Measurements from ENCODE around the gene LCA5. TPM values are rescaled to one million over a fixed set of nuclear protein-coding genes. Genes with fewer than 3 reads are reported as not detected.

Gene LCA5
- total RNA-seq, 1 experiment from 2014 or later = 7.0 TPM

DNA sequence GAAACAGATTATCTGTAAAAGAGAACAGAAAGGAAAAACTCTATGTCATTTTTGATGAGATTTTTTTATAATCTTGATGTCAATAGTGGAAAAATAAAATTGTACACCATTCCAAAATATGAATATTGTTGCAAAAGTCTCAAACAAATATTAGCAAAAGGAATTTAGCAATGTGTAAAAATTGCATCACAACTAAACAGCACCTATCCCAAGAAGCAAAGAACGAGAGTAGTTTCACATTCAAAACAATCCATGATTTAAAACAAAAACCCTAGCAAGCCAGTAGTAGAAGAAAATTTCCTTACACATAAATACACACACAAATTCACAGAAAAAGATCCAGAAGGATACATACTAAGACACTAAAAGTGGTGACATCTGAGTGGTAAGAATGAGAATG is 38.4 kb downstream of the LCA5 start:
- no peak overlapping the region for H3K4me3 ChIP-seq (ENCODE audit: low read depth in 2 of 2, low read length in 2 of 2)
- no peaks in the 10 kb centered on the region for H3K27me3 ChIP-seq (ENCODE audit: control insufficient read depth, insufficient read depth, low read length)
- H3K9me3 ChIP-seq (ENCODE audit: control insufficient read depth, insufficient read depth, low read depth, low read length) = no peaks in the 10 kb centered on the region
- intact Hi-C loops (cut with micrococcal nuclease; ENCODE audit: unreplicated experiment) = no loop called here
- DNase-seq (ENCODE audit: low read depth, low spot score) (no peak), ATAC-seq (no peak)
- H3K4me1 ChIP-seq (ENCODE audit: control insufficient read depth, insufficient read depth, low read length) = no peaks in the 10 kb centered on the region
- TF ChIP-seq TCF7L2 (IDR thresholded peaks at IDR 0.05; ENCODE audit: low read depth, low read length) = no peak
- in situ Hi-C loops (cut with HindIII; ENCODE audit: low pct_unique_long_range_greater_than_20kb, low sequenced_read_pairs) = no loop called here
- POLR2A ChIA-PET = no interaction called here
- BruUV-seq (replicated peaks) = no TSS peak
- CTCF ChIA-PET = no interaction called here
- no peaks in the 10 kb centered on the region for H3K36me3 ChIP-seq (ENCODE audit: control insufficient read depth, insufficient read depth, low read length)
- no peak overlapping the region for H3K27ac ChIP-seq (ENCODE audit: low read length)

DNA sequence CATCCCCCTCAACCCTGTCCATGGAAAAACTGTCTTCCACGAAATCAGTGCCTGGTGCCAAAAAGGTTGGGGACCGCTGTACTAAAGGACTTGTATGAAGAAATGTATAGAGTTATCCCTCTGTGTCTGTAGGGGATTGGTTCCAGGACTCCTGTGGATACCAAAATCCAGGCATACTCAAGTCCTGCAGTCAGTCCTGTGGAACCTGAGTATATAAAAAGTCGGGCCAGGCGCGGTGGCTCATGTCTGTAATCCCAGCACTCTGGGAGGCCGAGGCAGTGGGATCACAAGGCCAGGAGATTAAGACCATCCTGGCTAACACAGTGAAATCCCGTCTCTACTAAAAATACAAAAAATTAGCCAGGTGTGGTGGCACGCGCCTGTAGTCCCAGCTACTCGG is 42.0 kb downstream of the LCA5 start:
- no peak overlapping the region for H3K27ac ChIP-seq (ENCODE audit: low read length)
- no peaks in the 10 kb centered on the region for H3K4me1 ChIP-seq (ENCODE audit: control insufficient read depth, insufficient read depth, low read length)
- H3K4me3 ChIP-seq (ENCODE audit: low read depth in 2 of 2, low read length in 2 of 2) = no peak overlapping the region
- no peak for ATAC-seq
- H3K27me3 ChIP-seq (ENCODE audit: control insufficient read depth, insufficient read depth, low read length) = no peaks in the 10 kb centered on the region
- no peaks in the 10 kb centered on the region for H3K9me3 ChIP-seq (ENCODE audit: control insufficient read depth, insufficient read depth, low read depth, low read length)
- BruUV-seq (replicated peaks) = no TSS peak
- intact Hi-C loops (cut with micrococcal nuclease; ENCODE audit: unreplicated experiment) (no loop called here), in situ Hi-C loops (cut with HindIII; ENCODE audit: low pct_unique_long_range_greater_than_20kb, low sequenced_read_pairs) (no loop called here)
- no peak for DNase-seq (ENCODE audit: low read depth, low spot score)
- TF ChIP-seq, protein P1, sequence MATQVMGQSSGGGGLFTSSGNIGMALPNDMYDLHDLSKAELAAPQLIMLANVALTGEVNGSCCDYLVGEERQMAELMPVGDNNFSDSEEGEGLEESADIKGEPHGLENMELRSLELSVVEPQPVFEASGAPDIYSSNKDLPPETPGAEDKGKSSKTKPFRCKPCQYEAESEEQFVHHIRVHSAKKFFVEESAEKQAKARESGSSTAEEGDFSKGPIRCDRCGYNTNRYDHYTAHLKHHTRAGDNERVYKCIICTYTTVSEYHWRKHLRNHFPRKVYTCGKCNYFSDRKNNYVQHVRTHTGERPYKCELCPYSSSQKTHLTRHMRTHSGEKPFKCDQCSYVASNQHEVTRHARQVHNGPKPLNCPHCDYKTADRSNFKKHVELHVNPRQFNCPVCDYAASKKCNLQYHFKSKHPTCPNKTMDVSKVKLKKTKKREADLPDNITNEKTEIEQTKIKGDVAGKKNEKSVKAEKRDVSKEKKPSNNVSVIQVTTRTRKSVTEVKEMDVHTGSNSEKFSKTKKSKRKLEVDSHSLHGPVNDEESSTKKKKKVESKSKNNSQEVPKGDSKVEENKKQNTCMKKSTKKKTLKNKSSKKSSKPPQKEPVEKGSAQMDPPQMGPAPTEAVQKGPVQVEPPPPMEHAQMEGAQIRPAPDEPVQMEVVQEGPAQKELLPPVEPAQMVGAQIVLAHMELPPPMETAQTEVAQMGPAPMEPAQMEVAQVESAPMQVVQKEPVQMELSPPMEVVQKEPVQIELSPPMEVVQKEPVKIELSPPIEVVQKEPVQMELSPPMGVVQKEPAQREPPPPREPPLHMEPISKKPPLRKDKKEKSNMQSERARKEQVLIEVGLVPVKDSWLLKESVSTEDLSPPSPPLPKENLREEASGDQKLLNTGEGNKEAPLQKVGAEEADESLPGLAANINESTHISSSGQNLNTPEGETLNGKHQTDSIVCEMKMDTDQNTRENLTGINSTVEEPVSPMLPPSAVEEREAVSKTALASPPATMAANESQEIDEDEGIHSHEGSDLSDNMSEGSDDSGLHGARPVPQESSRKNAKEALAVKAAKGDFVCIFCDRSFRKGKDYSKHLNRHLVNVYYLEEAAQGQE (IDR thresholded peaks at IDR 0.05; ENCODE audit: insufficient read depth in 1 of 2, low read depth in 2 of 2, low read length in 1 of 2) = no peak
- TF ChIP-seq POLR2AphosphoS5 (IDR thresholded peaks at IDR 0.05; ENCODE audit: low read depth, low read length) (no peak), TCF7L2 (IDR thresholded peaks at IDR 0.05; ENCODE audit: low read depth, low read length) (no peak), SIN3A (IDR thresholded peaks at IDR 0.05; ENCODE audit: borderline replicate concordance, insufficient read depth, low read depth, low read length) (no peak)
- TF ChIP-seq, protein P2, sequence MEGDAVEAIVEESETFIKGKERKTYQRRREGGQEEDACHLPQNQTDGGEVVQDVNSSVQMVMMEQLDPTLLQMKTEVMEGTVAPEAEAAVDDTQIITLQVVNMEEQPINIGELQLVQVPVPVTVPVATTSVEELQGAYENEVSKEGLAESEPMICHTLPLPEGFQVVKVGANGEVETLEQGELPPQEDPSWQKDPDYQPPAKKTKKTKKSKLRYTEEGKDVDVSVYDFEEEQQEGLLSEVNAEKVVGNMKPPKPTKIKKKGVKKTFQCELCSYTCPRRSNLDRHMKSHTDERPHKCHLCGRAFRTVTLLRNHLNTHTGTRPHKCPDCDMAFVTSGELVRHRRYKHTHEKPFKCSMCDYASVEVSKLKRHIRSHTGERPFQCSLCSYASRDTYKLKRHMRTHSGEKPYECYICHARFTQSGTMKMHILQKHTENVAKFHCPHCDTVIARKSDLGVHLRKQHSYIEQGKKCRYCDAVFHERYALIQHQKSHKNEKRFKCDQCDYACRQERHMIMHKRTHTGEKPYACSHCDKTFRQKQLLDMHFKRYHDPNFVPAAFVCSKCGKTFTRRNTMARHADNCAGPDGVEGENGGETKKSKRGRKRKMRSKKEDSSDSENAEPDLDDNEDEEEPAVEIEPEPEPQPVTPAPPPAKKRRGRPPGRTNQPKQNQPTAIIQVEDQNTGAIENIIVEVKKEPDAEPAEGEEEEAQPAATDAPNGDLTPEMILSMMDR (IDR thresholded peaks at IDR 0.05) = no peak
- ChIA-PET CTCF (no interaction called here), POLR2A (no interaction called here)
- peaks cover 3% of the 10 kb centered on the region; the same call in 1 of the 2 replicates for H3K36me3 ChIP-seq (ENCODE audit: control insufficient read depth, insufficient read depth, low read length)

DNA sequence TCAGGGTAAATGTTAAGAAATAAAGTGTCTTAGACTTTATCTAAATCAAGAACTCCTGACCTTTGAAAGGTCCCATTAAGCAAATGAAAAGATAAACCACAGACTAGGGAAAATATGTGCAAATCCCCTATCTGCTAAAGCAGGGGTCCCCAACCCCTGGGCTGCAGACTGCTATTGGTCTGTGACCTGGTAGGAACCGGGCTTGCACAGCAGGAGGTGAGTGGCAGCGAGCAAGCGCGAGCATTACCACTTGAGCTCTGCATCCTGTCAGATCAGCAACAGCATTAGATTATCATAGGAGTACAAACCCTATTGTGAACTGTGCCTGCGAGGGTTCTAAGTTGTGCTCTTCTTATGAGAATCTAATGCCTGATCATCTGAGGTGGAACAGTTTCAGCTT is 42.4 kb downstream of the LCA5 start:
- intact Hi-C loops (cut with micrococcal nuclease; ENCODE audit: unreplicated experiment) = no loop called here
- TF ChIP-seq TCF7L2 (IDR thresholded peaks at IDR 0.05; ENCODE audit: low read depth, low read length) = no peak
- TF ChIP-seq, protein P1 (IDR thresholded peaks at IDR 0.05; ENCODE audit: insufficient read depth in 1 of 2, low read depth in 2 of 2, low read length in 1 of 2) = no peak
- TF ChIP-seq, protein P2 (IDR thresholded peaks at IDR 0.05) = no peak
- TF ChIP-seq POLR2AphosphoS5 (IDR thresholded peaks at IDR 0.05; ENCODE audit: low read depth, low read length) = no peak
- no peak for TF ChIP-seq SIN3A (IDR thresholded peaks at IDR 0.05; ENCODE audit: borderline replicate concordance, insufficient read depth, low read depth, low read length)

More for the DNA sequence above, 42.4 kb downstream of the LCA5 start:
- no peak for DNase-seq (ENCODE audit: low read depth, low spot score)
- ChIA-PET POLR2A (no interaction called here), CTCF (no interaction called here)
- ATAC-seq = no peak
- H3K4me1 ChIP-seq (ENCODE audit: control insufficient read depth, insufficient read depth, low read length) = no peaks in the 10 kb centered on the region
- H3K27me3 ChIP-seq (ENCODE audit: control insufficient read depth, insufficient read depth, low read length) = no peaks in the 10 kb centered on the region
- no TSS peak for BruUV-seq (replicated peaks)
- H3K27ac ChIP-seq (ENCODE audit: low read length) = no peak overlapping the region
- in situ Hi-C loops (cut with HindIII; ENCODE audit: low pct_unique_long_range_greater_than_20kb, low sequenced_read_pairs) = no loop called here
- H3K4me3 ChIP-seq (ENCODE audit: low read depth in 2 of 2, low read length in 2 of 2) = no peak overlapping the region
- H3K9me3 ChIP-seq (ENCODE audit: control insufficient read depth, insufficient read depth, low read depth, low read length) = no peaks in the 10 kb centered on the region
- peaks cover 3% of the 10 kb centered on the region; the same call in 1 of the 2 replicates for H3K36me3 ChIP-seq (ENCODE audit: control insufficient read depth, insufficient read depth, low read length)
